Upper lobe of right lung (tissue), 1 donor: Measurements from ENCODE around the gene RPP30. TPM values are rescaled to one million over a fixed set of nuclear protein-coding genes. Genes with fewer than 3 reads are reported as not detected.

Experiments
- ATAC-seq: fragments of 200-7000 bp; cut with Tn5 transposase; one replicate; pipeline ENCODE4 v1.9.1; 2020; ENCODE audit warnings: mild to moderate bottlenecking, moderate library complexity
- DNase-seq: peaks from one replicate; pipeline ENCODE4 v3.0.0-alpha.2; 2020
- H3K27ac ChIP-seq: fragments of 200-600 bp; one replicate; pipeline ENCODE4 v1.8.0; 2022
- H3K27me3 ChIP-seq: fragments of 200-600 bp; one replicate; pipeline ENCODE4 v1.8.0; 2022; ENCODE audit warnings: mild to moderate bottlenecking
- H3K36me3 ChIP-seq: fragments of 200-600 bp; one replicate; pipeline ENCODE4 v1.8.0; 2022
- H3K4me1 ChIP-seq: fragments of 200-600 bp; one replicate; pipeline ENCODE4 v1.8.0; 2022
- H3K4me3 ChIP-seq: fragments of 200-600 bp; one replicate; pipeline ENCODE4 v1.8.0; 2022; ENCODE audit warnings: mild to moderate bottlenecking
- H3K9me3 ChIP-seq: fragments of 200-600 bp; one replicate; pipeline ENCODE4 v1.8.0; 2022
- intact Hi-C: fragments of 100-400 bp; cut with DNase I; formaldehyde crosslinking; loops from one replicate; pipeline ENCODE4 v1.11.0; 2022
- total RNA-seq: library from RNA; stranded (reverse); fragmentation: NEBNext Ultra II Directional; extraction: Animal tissue kit (Norgen Biotek cat#: 25700); gene quantifications from one replicate; pipeline ENCODE4 v1.2.1, GENCODE V29; 2021
- TF ChIP-seq, protein P1 (sequence below): fragments of 200-600 bp; IDR thresholded peaks from one replicate; pipeline ENCODE4 v1.8.0; 2022; ENCODE audit warnings: antibody characterized with exemption
- donor health status: DM: no; HTN: yes; CAD: no; lungs with severe emphysema.

RPP30 gene
- total RNA-seq, 1 donor from 2014 or later, result 26.1 TPM

- Histone ChIP-seq H3K27ac (no peak overlapping the region), H3K9me3 (no peaks in the 10 kb centered on the region), H3K27me3 (no peaks in the 10 kb centered on the region), H3K4me1 (peaks cover 15% of the 10 kb centered on the region), H3K36me3 (no peaks in the 10 kb centered on the region), H3K4me3 (no peak overlapping the region)
- DNase-seq, result no peak
- intact Hi-C loops, result no loop called here
- TF ChIP-seq, protein P1, sequence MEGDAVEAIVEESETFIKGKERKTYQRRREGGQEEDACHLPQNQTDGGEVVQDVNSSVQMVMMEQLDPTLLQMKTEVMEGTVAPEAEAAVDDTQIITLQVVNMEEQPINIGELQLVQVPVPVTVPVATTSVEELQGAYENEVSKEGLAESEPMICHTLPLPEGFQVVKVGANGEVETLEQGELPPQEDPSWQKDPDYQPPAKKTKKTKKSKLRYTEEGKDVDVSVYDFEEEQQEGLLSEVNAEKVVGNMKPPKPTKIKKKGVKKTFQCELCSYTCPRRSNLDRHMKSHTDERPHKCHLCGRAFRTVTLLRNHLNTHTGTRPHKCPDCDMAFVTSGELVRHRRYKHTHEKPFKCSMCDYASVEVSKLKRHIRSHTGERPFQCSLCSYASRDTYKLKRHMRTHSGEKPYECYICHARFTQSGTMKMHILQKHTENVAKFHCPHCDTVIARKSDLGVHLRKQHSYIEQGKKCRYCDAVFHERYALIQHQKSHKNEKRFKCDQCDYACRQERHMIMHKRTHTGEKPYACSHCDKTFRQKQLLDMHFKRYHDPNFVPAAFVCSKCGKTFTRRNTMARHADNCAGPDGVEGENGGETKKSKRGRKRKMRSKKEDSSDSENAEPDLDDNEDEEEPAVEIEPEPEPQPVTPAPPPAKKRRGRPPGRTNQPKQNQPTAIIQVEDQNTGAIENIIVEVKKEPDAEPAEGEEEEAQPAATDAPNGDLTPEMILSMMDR, result no peak
- ATAC-seq, result no peak
Observed at GRCh38 chr10:90924552-90924951, 52.8 kb downstream of the RPP30 start.

GRCh38 chr10:90925079-90926029, 53.6 kb downstream of the RPP30 start:
- no peak overlapping the region for H3K4me3 ChIP-seq
- no peaks in the 10 kb centered on the region for H3K27me3 ChIP-seq
- no peak overlapping the region for H3K27ac ChIP-seq
- H3K9me3 ChIP-seq, result no peaks in the 10 kb centered on the region
- intact Hi-C loops, result no loop called here
- DNase-seq (no peak), ATAC-seq (no peak)
- H3K4me1 ChIP-seq, result peaks cover 22% of the 10 kb centered on the region
- no peaks in the 10 kb centered on the region for H3K36me3 ChIP-seq
- TF ChIP-seq, protein P1, result no peak

GRCh38 chr10:90927293-90927692, 55.5 kb downstream of the RPP30 start:
- ATAC-seq (no peak), DNase-seq (no peak)
- intact Hi-C loops, result no loop called here
- H3K36me3 ChIP-seq, result no peaks in the 10 kb centered on the region
- no peak overlapping the region for H3K4me3 ChIP-seq
- H3K27me3 ChIP-seq, result no peaks in the 10 kb centered on the region
- H3K27ac ChIP-seq, result no peak overlapping the region
- H3K9me3 ChIP-seq, result no peaks in the 10 kb centered on the region
- TF ChIP-seq, protein P1, result no peak
- peaks cover 25% of the 10 kb centered on the region for H3K4me1 ChIP-seq

GRCh38 chr10:90929179-90929578, 57.4 kb downstream of the RPP30 start:
- DNase-seq, result no peak
- TF ChIP-seq, protein P1, result no peak
- Histone ChIP-seq H3K36me3 (no peaks in the 10 kb centered on the region), H3K27me3 (no peaks in the 10 kb centered on the region), H3K4me1 (peaks cover 25% of the 10 kb centered on the region), H3K4me3 (no peak overlapping the region), H3K9me3 (no peaks in the 10 kb centered on the region), H3K27ac (peak overlapping the region; percentile 77)
- ATAC-seq, result no peak
- intact Hi-C loops, result no loop called here

GRCh38 chr10:90930070-90930837, 58.5 kb downstream of the RPP30 start:
- no peak overlapping the region for H3K4me3 ChIP-seq
- no peaks in the 10 kb centered on the region for H3K36me3 ChIP-seq
- intact Hi-C loops, result no loop called here
- H3K9me3 ChIP-seq, result no peaks in the 10 kb centered on the region
- no peaks in the 10 kb centered on the region for H3K27me3 ChIP-seq
- DNase-seq, result no peak
- H3K27ac ChIP-seq, result peak overlapping the region; percentile 77
- peak; percentile 89 for ATAC-seq
- TF ChIP-seq, protein P1, result no peak
- peaks cover 23% of the 10 kb centered on the region for H3K4me1 ChIP-seq
